K562 (cell line): Measurements from ENCODE around the gene CMPK1. TPM values are rescaled to one million over a fixed set of nuclear protein-coding genes. Genes with fewer than 3 reads are reported as not detected.
A peak's percentile ranks its signal among the peaks of the same experiment; 100 is the strongest.

ENCODE experiments used
- EP300 ChIP-seq: IDR thresholded peaks from 2 replicates; pipeline ENCODE4 v1.6.1; 2012; ENCODE audit warnings: low read length, improper control_type of control experiment
- IRF1 ChIP-seq: sonication (generic); formaldehyde crosslinking; IDR thresholded peaks from 2 replicates; pipeline ENCODE4 v1.8.0; 2022; ENCODE audit warnings: missing genetic modification reagents, mild to moderate bottlenecking, borderline replicate concordance
- KLF1 ChIP-seq: fragments of 450-650 bp; IDR thresholded peaks from 2 replicates; pipeline ENCODE4 v1.6.1; 2016; ENCODE audit warnings: missing genetic modification characterization, missing compliant biosample characterization
- PHF20 ChIP-seq: fragments of 450-650 bp; IDR thresholded peaks from 2 replicates; pipeline ENCODE4 v1.6.1; 2018; ENCODE audit not compliant: partially characterized antibody
- RBBP5 ChIP-seq: fragments of 200-600 bp; sonication (generic); IDR thresholded peaks from 2 replicates; pipeline ENCODE4 v1.6.1; 2012; ENCODE audit warnings: borderline replicate concordance, mild to moderate bottlenecking, low read length, control low read depth, inconsistent platforms; ENCODE audit not compliant: insufficient read depth, poor library complexity, severe bottlenecking
- RNF219 ChIP-seq: fragments of 250-450 bp; sonication (Bioruptor Pico); IDR thresholded peaks from 2 replicates; pipeline ENCODE4 v1.5.0; 2022; ENCODE audit warnings: mild to moderate bottlenecking
- SIRT6 ChIP-seq: IDR thresholded peaks from one replicate; pipeline ENCODE4 v1.6.1; 2012; ENCODE audit warnings: low read depth, mild to moderate bottlenecking, control low read depth, inconsistent platforms, low read length, moderate library complexity
- ZNF311 ChIP-seq: fragments of 250-450 bp; sonication (Bioruptor Pico); IDR thresholded peaks from 2 replicates; pipeline ENCODE4 v1.4.0; 2020; ENCODE audit warnings: mild to moderate bottlenecking, moderate library complexity
- polyA plus RNA-seq, 8 experiments: library from polyadenylated mRNA; depleted of rRNA in 4 of 8; stranded (reverse) in 5 of 8; unstranded in 3 of 8; fragments of >200 nt; fragmentation: Nextera tagmentation in 2 of 8; fragmentation: Illumina TruSeq in 1 of 8; extraction: Ambion mirVana in 2 of 8; extraction: Trizol in 1 of 8; gene quantifications; 2 replicates each; pipeline versions ENCODE4 v1.2.1 to v1.2.3, GENCODE V29; 2011 to 2014; ENCODE audit warnings: inconsistent platforms in 1 of 8, missing spikeins in 1 of 8
- total RNA-seq, 7 experiments: library from RNA; depleted of rRNA in 6 of 7; stranded (reverse); fragments of >200 nt in 6 of 7; fragmentation: Illumina TruSeq in 2 of 7; extraction: Trizol in 2 of 7; gene quantifications; 2 replicates each; pipeline versions ENCODE4 v1.2.1 to v1.2.3, GENCODE V29; 2011 to 2021; ENCODE audit warnings: low replicate concordance in 1 of 7

CMPK1 gene
- total and polyA plus RNA-seq, 9 of the 15 experiments (the other 6 are each of a cell fraction or from before 2014, with no cell fraction given) = 54.5 to 197 (median 116) TPM

GRCh38 chr1:47333922-47334764 is 553 bp downstream of the CMPK1 start (continued):
- no peak for TF ChIP-seq RNF219 (CRISPR knock-in tag)
- TF ChIP-seq EP300 = no peak; the same call in 1 of the 2 replicates
- no peak for TF ChIP-seq IRF1 (CRISPR knock-in tag)
- peak; percentile 23 for TF ChIP-seq RBBP5
- TF ChIP-seq SIRT6 = no peak
- no peak for TF ChIP-seq KLF1 (tag)
- TF ChIP-seq ZNF311 (CRISPR knock-in tag) = no peak
- no peak for TF ChIP-seq PHF20
- TF ChIP-seq, all 486 proteins: peak for 136
